AG09319 (cell line): ENCODE results near the gene SLC29A2.
"Not testable (repeated sequence)": the region's sequence is repeated elsewhere in the genome, so short reads cannot be mapped to it uniquely, and the experiment has no call there.

Experiments
- DNase-seq: peaks from one replicate; pipeline ENCODE4 v3.0.0-alpha.2; 2010; ENCODE audit warnings: low read depth; ENCODE audit errors: extremely low read depth
- CTCF ChIP-seq: IDR thresholded peaks from 2 replicates; pipeline ENCODE4 v1.5.1; 2011; ENCODE audit warnings: low read depth, mild to moderate bottlenecking, inconsistent platforms, low read length, moderate library complexity

The SLC29A2 gene

DNA sequence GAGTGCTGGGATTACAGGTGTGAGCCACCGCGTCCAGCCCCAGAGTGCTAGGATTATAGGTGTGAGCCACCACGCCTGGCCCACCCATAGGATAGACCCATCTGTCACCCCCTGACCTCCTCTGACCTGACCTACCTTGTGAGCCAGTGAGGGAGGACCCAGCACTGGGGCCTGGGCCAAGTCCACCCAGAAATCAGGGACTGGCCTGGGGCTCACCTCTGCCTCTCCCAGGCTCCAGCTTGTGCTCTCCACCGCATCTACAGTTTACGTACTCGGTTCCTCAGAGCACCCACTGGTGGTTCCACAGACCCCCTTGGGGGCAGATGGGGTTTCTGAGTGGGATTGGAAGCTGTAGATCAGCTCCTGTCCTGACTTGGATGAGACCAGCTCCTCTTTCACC is 6.4 kb downstream of the SLC29A2 start:
- TF ChIP-seq CTCF, result no peak

DNA sequence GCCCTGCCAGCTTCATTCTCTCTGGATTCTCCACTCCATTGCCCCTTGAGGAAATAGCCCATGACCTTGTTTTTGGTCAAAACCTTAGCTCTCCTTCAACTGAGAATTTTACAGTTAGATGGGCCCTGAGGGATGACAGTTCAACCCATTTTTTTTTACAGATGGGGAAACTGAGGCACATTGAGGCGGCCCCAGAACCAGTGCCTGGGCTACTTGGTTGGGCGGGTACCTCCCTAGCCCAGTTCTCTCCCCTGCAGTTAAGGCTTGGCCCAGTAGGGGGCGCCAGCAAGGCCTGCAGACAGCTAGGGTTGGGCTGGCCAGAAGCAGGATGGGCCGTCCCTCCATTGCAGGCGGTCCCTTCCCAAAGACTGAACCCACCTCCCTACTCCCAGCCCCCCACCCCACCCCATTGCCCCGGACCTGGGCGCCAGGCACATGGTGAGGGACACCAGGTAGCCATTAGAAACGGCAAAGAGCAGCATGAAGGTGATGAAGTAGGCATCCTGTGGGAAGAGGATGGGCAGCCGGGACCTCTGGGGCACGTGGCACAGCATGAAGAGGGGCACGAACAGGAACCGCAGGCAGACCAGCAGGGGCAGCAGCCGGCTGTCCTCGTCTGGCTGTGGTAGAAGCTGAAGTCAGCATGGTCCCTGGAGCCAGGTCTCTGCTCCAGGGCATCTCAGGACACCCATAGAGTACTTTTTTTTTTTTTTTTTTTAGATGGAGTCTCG is 7.6 kb downstream of the SLC29A2 start:
- peak; percentile 57 for TF ChIP-seq CTCF
- no peak for DNase-seq

More for the DNA sequence above, 6.4 kb downstream of the SLC29A2 start:
- DNase-seq, result no peak

- no peak for TF ChIP-seq CTCF
- DNase-seq, result no peak
These were observed 8.4 kb downstream of the SLC29A2 start for GRCh38 chr11:66363187-66363601.

- no peak for DNase-seq
- TF ChIP-seq CTCF, result no peak
These were observed 8.9 kb downstream of the SLC29A2 start for GRCh38 chr11:66362481-66363147.

GRCh38 chr11:66361502-66361941 is 10.0 kb downstream of the SLC29A2 start:
- DNase-seq, result no peak
- no peak for TF ChIP-seq CTCF

- no peak for DNase-seq
- no peak for TF ChIP-seq CTCF
These were observed 11.0 kb downstream of the SLC29A2 start for GRCh38 chr11:66360406-66361073.

- no peak for TF ChIP-seq CTCF
- no peak for DNase-seq
These were observed 11.9 kb downstream of the SLC29A2 start for GRCh38 chr11:66359662-66360087.

- DNase-seq, result not testable (repeated sequence)
These were observed 20.9 kb downstream of the SLC29A2 start for GRCh38 chr11:66350560-66351235.
